GM12878 (cell line): ENCODE data around the gene MGLL.

ENCODE experiments used
- CEBPB ChIP-seq, 2 experiments: fragments of 150-350 bp in 1 of 2; IDR thresholded peaks; 2 replicates each; pipeline ENCODE4 v1.6.1; 2012 to 2014; ENCODE audit warnings: low read depth in 2 of 2, low read length in 2 of 2, borderline replicate concordance in 1 of 2, inconsistent platforms in 1 of 2
- POLR2AphosphoS2 ChIP-seq: IDR thresholded peaks from 2 replicates; pipeline ENCODE4 v1.6.1; 2011; ENCODE audit warnings: low read depth, mild to moderate bottlenecking, low read length, improper control_type of control experiment, moderate library complexity
- POLR2AphosphoS5 ChIP-seq: IDR thresholded peaks from 2 replicates; pipeline ENCODE4 v1.6.1; 2011; ENCODE audit warnings: mild to moderate bottlenecking, low read length, inconsistent platforms

GRCh38 chr3:127652246-127652995 is 169.9 kb downstream of the MGLL start:
- TF ChIP-seq POLR2AphosphoS5 (no peak), POLR2AphosphoS2 (no peak), CEBPB (IDR thresholded peaks at IDR 0.05; ENCODE audit: borderline replicate concordance in 1 of 2, low read depth in 2 of 2, low read length in 2 of 2) (no peak)
